ENCODE data around the gene SPAG7.

Gene SPAG7

GRCh38 chr17:4938688-4939545 lies 28.7 kb downstream of the SPAG7 start:
- CTCF ChIA-PET: interaction anchor here (0.6 to 3.0 kb wide), 7 partner anchors 9 to 1059 kb away, joined by 3 to 20 read pairs (median 3); partner anchors contain the start of gene PFN1
- peaks cover 32 to 62% of the 10 kb centered on the region in 2 experiments for H3K36me3 ChIP-seq (ENCODE audit: control insufficient read depth in 2 of 2, insufficient read depth in 1 of 2, low read length in 2 of 2)

DNA sequence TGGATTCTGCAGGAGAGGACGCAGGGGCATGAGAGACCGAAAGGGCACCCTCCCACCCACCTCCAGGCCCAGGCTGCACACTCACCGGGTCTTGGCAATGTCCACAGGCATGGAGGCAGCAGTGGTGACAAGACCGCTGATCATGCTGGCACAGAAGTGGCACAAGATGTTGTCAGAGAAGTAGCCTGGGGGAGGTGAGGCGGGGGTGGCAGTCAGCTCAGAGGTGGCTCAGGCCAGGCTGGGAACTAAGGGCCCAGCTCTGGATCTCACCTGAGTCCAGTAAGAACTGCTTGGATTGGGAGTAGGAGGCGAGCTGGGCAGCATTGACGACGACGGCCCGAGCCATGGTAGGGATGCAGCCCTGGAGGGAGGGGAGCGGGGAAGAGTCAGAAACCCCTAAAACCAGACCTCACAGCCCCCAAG lies 29.5 kb downstream of the SPAG7 start:
- H3K4me3 ChIP-seq (ENCODE audit: low read depth, low read length): no peak overlapping the region
- CTCF ChIA-PET: interaction anchor here (0.6 to 3.0 kb wide), 2 partner anchors 24 to 29 kb away, joined by 3 to 20 read pairs; no protein-coding TSS in a partner anchor
- TF ChIP-seq ZNF362 (tag by site-specific recombination; IDR thresholded peaks at IDR 0.05) (no peak), ZNF266 (tag by site-specific recombination; IDR thresholded peaks at IDR 0.05; ENCODE audit: low read depth) (no peak), ZNF610 (tag by site-specific recombination; IDR thresholded peaks at IDR 0.05; ENCODE audit: borderline replicate concordance) (no peak), ZBTB48 (tag by site-specific recombination; IDR thresholded peaks at IDR 0.05) (no peak), ZNF324 (tag by site-specific recombination; IDR thresholded peaks at IDR 0.05) (no peak), ZNF223 (tag by site-specific recombination; IDR thresholded peaks at IDR 0.05) (no peak), ZNF214 (tag by site-specific recombination; IDR thresholded peaks at IDR 0.05; ENCODE audit: borderline replicate concordance) (no peak), ZNF670 (tag by site-specific recombination; IDR thresholded peaks at IDR 0.05; ENCODE audit: low read depth) (no peak), ZNF544 (tag by site-specific recombination; IDR thresholded peaks at IDR 0.05) (no peak), GLIS2 (tag by site-specific recombination; IDR thresholded peaks at IDR 0.05) (no peak), ZBTB1 (tag by site-specific recombination; IDR thresholded peaks at IDR 0.05) (no peak), ZNF624 (tag by site-specific recombination; IDR thresholded peaks at IDR 0.05) (no peak)

More at GRCh38 chr17:4938688-4939545, 28.7 kb downstream of the SPAG7 start:
- no peaks in the 10 kb centered on the region for H3K9me3 ChIP-seq (ENCODE audit: control insufficient read depth, insufficient read depth, low read depth, low read length)
- peak overlapping the region; percentile 93 for H3K27ac ChIP-seq (ENCODE audit: extremely low read depth, low read depth, low read length)
- TF ChIP-seq ZNF341 (tag by site-specific recombination; IDR thresholded peaks at IDR 0.05; ENCODE audit: low read depth) (no peak), ZNF174 (tag by site-specific recombination; IDR thresholded peaks at IDR 0.05) (no peak), TCF7L2 (IDR thresholded peaks at IDR 0.05; ENCODE audit: borderline replicate concordance, low read depth, low read length) (no peak), ZNF518A (tag by site-specific recombination; conservative IDR thresholded peaks at IDR 0.05; ENCODE audit: low read depth) (no peak), ZNF510 (tag by site-specific recombination; IDR thresholded peaks at IDR 0.05; ENCODE audit: insufficient replicate concordance) (no peak), ZNF148 (tag by site-specific recombination; IDR thresholded peaks at IDR 0.05; ENCODE audit: borderline replicate concordance) (no peak), ZNF585B (tag by site-specific recombination; IDR thresholded peaks at IDR 0.05) (no peak), ZNF248 (tag by site-specific recombination; IDR thresholded peaks at IDR 0.05) (no peak)
- POLR2A ChIA-PET: interaction anchor here (0.5 to 3.4 kb wide), 17 partner anchors 9 to 253 kb away, joined by 3 to 109 read pairs (median 7); partner anchors contain the start of genes CHRNE, ENO3, INCA1 and KIF1C
- peaks cover 9% of the 10 kb centered on the region for H3K4me1 ChIP-seq (ENCODE audit: control insufficient read depth, insufficient read depth, low read length)
- peak overlapping the region; percentile 87 for H3K4me3 ChIP-seq (ENCODE audit: low read depth, low read length)

More for the DNA sequence above, 29.5 kb downstream of the SPAG7 start:
- H3K27ac ChIP-seq (ENCODE audit: extremely low read depth, low read depth, low read length): peak overlapping the region; percentile 93; the same call in 1 of the 2 replicates
- peaks cover 24 to 55% of the 10 kb centered on the region in 2 experiments for H3K36me3 ChIP-seq (ENCODE audit: control insufficient read depth in 2 of 2, insufficient read depth in 1 of 2, low read length in 2 of 2)
- H3K4me1 ChIP-seq (ENCODE audit: control insufficient read depth, insufficient read depth, low read length): peaks cover 9% of the 10 kb centered on the region
- no peaks in the 10 kb centered on the region for H3K9me3 ChIP-seq (ENCODE audit: control insufficient read depth, insufficient read depth, low read depth, low read length)
- POLR2A ChIA-PET: interaction anchor here (0.6 to 3.4 kb wide), 3 partner anchors 13 to 36 kb away, joined by 3 to 109 read pairs (median 3); partner anchors contain the start of genes ENO3, PFN1 and SPAG7
